IMR-90 (cell line): ENCODE results near the gene TEAD4. TPM values are rescaled to one million over a fixed set of nuclear protein-coding genes. Genes with fewer than 3 reads are reported as not detected.
A peak's percentile ranks its signal among the peaks of the same experiment; 100 is the strongest.

ENCODE experiments used
- ATAC-seq: fragments of 200-7000 bp; cut with Tn5 transposase; 2 replicates; pipeline ENCODE4 v1.9.1; 2020; ENCODE audit warnings: low read depth, mild to moderate bottlenecking, moderate library complexity
- BruUV-seq: library from RNA; stranded (reverse); fragments of 400-500 nt; replicated peaks from 2 replicates; lab custom pipeline; 2021; lab: Mats Ljungman, UMichigan
- CTCF ChIA-PET: fragments of 300-600 bp; formaldehyde crosslinking; extraction: SDS; loops from one replicate; lab custom pipeline; 2021; ENCODE audit warnings: antibody characterized with exemption; lab: Yijun Ruan, JAX
- POLR2A ChIA-PET: fragments of 300-600 bp; sonication (Branson Sonifier 250); formaldehyde crosslinking; loops from one replicate; lab custom pipeline; 2022; ENCODE audit warnings: antibody characterized with exemption; ENCODE audit not compliant: unreplicated experiment; lab: Charles Lee
- DNase-seq: peaks from one replicate; pipeline ENCODE4 v3.0.0; 2013
- H2AFZ ChIP-seq: replicated peaks from 2 replicates; pipeline ENCODE3; 2013; ENCODE audit warnings: low read length, mild to moderate bottlenecking; ENCODE audit not compliant: poor library complexity
- H2AK5ac ChIP-seq: 2 replicates; pipeline ENCODE4 v1.6.1; 2013; ENCODE audit warnings: low read depth, low read length, inconsistent platforms
- H2AK9ac ChIP-seq: replicated peaks from 2 replicates; pipeline ENCODE3; 2013; ENCODE audit warnings: mild to moderate bottlenecking, low read depth, low read length, moderate library complexity; ENCODE audit not compliant: poor library complexity
- H2BK120ac ChIP-seq: 2 replicates; pipeline ENCODE4 v1.6.1; 2013; ENCODE audit warnings: low read depth, low read length, inconsistent platforms
- H2BK15ac ChIP-seq: 3 replicates; pipeline ENCODE4 v1.6.1; 2013; ENCODE audit warnings: low read depth, low read length, inconsistent platforms
- H2BK20ac ChIP-seq: 2 replicates; pipeline ENCODE4 v1.6.1; 2013; ENCODE audit warnings: low read depth, mild to moderate bottlenecking, inconsistent platforms, low read length, moderate library complexity
- H2BK5ac ChIP-seq: 2 replicates; pipeline ENCODE4 v1.6.1; 2013; ENCODE audit warnings: mild to moderate bottlenecking, low read depth, low read length, inconsistent platforms; ENCODE audit not compliant: poor library complexity, severe bottlenecking
- H3K14ac ChIP-seq: replicated peaks from 2 replicates; pipeline ENCODE4 v1.6.1; 2013; ENCODE audit warnings: low read depth, low read length, inconsistent platforms
- H3K18ac ChIP-seq: 2 replicates; pipeline ENCODE4 v1.6.1; 2013; ENCODE audit warnings: low read depth, low read length, control low read depth
- H3K23ac ChIP-seq: 2 replicates; pipeline ENCODE4 v1.6.1; 2013; ENCODE audit warnings: low read depth, low read length, inconsistent platforms
- H3K27ac ChIP-seq: 2 replicates; pipeline ENCODE4 v1.5.1; 2013; ENCODE audit warnings: mild to moderate bottlenecking, control low read depth, low read length; ENCODE audit not compliant: insufficient read depth
- H3K27me3 ChIP-seq: 2 replicates; pipeline ENCODE4 v1.6.1; 2013; ENCODE audit warnings: low read length; ENCODE audit not compliant: control insufficient read depth, insufficient read depth
- H3K36me3 ChIP-seq: 2 replicates; pipeline ENCODE4 v1.6.1; 2013; ENCODE audit warnings: low read length, mixed read lengths; ENCODE audit not compliant: control insufficient read depth, insufficient read depth
- H3K4ac ChIP-seq: 2 replicates; pipeline ENCODE4 v1.6.1; 2013; ENCODE audit warnings: low read depth, low read length, inconsistent platforms
- H3K4me1 ChIP-seq: 2 replicates; pipeline ENCODE4 v1.6.1; 2013; ENCODE audit warnings: low read length, mixed read lengths; ENCODE audit not compliant: control insufficient read depth, insufficient read depth
- H3K4me2 ChIP-seq: 2 replicates; pipeline ENCODE4 v1.6.1; 2013; ENCODE audit warnings: low read depth, mild to moderate bottlenecking, control low read depth, low read length, moderate library complexity
- H3K4me3 ChIP-seq: 2 replicates; pipeline ENCODE4 v1.5.1; 2013; ENCODE audit warnings: low read depth, mild to moderate bottlenecking, control low read depth, low read length, moderate library complexity; ENCODE audit not compliant: insufficient read depth
- H3K56ac ChIP-seq: 2 replicates; pipeline ENCODE4 v1.6.1; 2013; ENCODE audit warnings: low read length, inconsistent platforms; ENCODE audit not compliant: insufficient read depth; ENCODE audit errors: extremely low read depth
- H3K79me1 ChIP-seq, 2 experiments: 2 replicates each; pipeline ENCODE4 v1.6.1; 2013; ENCODE audit warnings: low read length in 2 of 2, inconsistent platforms in 1 of 2, low read depth in 1 of 2
- H3K9ac ChIP-seq: 2 replicates; pipeline ENCODE4 v1.6.1; 2013; ENCODE audit warnings: low read depth, low read length, control low read depth
- H3K9me1 ChIP-seq: 2 replicates; pipeline ENCODE4 v1.6.1; 2013; ENCODE audit warnings: low read length, inconsistent platforms; ENCODE audit not compliant: insufficient read depth
- H3K9me3 ChIP-seq: 2 replicates; pipeline ENCODE4 v1.6.1; 2013; ENCODE audit warnings: low read length; ENCODE audit not compliant: control insufficient read depth, insufficient read depth
- H4K20me1 ChIP-seq: 2 replicates; pipeline ENCODE4 v1.6.1; 2013; ENCODE audit warnings: low read length, inconsistent platforms; ENCODE audit not compliant: insufficient read depth
- H4K5ac ChIP-seq: 2 replicates; pipeline ENCODE4 v1.6.1; 2013; ENCODE audit warnings: mild to moderate bottlenecking, low read depth, low read length, control low read depth
- H4K8ac ChIP-seq, 2 experiments: 2 replicates each; pipeline ENCODE4 v1.6.1; 2013; ENCODE audit warnings: low read depth in 2 of 2, low read length in 2 of 2, control low read depth in 1 of 2, inconsistent platforms in 1 of 2
- H4K91ac ChIP-seq: 2 replicates; pipeline ENCODE4 v1.6.1; 2013; ENCODE audit warnings: low read depth, low read length, inconsistent platforms; ENCODE audit not compliant: insufficient read depth
- BHLHE40 ChIP-seq: fragments of 150-350 bp; IDR thresholded peaks from 2 replicates; pipeline ENCODE4 v1.6.1; 2016; ENCODE audit warnings: mild to moderate bottlenecking, low read depth, low read length
- CEBPB ChIP-seq: IDR thresholded peaks from 2 replicates; pipeline ENCODE4 v1.6.1; 2012; ENCODE audit warnings: low read depth, low read length, improper control_type of control experiment
- CHD1 ChIP-seq: IDR thresholded peaks from 2 replicates; pipeline ENCODE4 v1.6.1; 2012; ENCODE audit warnings: low read depth, low read length, improper control_type of control experiment
- CTCF ChIP-seq: conservative IDR thresholded peaks from 2 replicates; pipeline ENCODE4 v1.5.1; 2012; ENCODE audit warnings: mild to moderate bottlenecking, low read depth, low read length, improper control_type of control experiment
- ELK1 ChIP-seq: fragments of 150-350 bp; IDR thresholded peaks from 2 replicates; pipeline ENCODE4 v1.6.1; 2016; ENCODE audit warnings: low read depth, mild to moderate bottlenecking, low read length, moderate library complexity, borderline replicate concordance
- FOS ChIP-seq: fragments of 150-350 bp; IDR thresholded peaks from 2 replicates; pipeline ENCODE4 v1.6.1; 2016; ENCODE audit warnings: low read depth, low read length
- MAFK ChIP-seq: IDR thresholded peaks from 2 replicates; pipeline ENCODE4 v1.6.1; 2012; ENCODE audit warnings: low read depth, low read length, improper control_type of control experiment
- NFE2L2 ChIP-seq: fragments of 150-350 bp; IDR thresholded peaks from 2 replicates; pipeline ENCODE4 v1.6.1; 2016; ENCODE audit warnings: low read depth, mild to moderate bottlenecking, low read length
- RCOR1 ChIP-seq: IDR thresholded peaks from 2 replicates; pipeline ENCODE4 v1.6.1; 2012; ENCODE audit warnings: mild to moderate bottlenecking, low read length, improper control_type of control experiment; ENCODE audit not compliant: insufficient replicate concordance
- WGBS, 2 experiments: methylation state at CpG; one replicate each; pipeline versions ENCODE4 v1.1.5 to v1.1.7; 2013; ENCODE audit warnings: missing lambda C conversion rate in 2 of 2; ENCODE audit not compliant: insufficient read length in 1 of 2; ENCODE audit errors: extremely low coverage in 2 of 2; 5-methylcytosine and 5-hydroxymethylcytosine counted together
- dilution Hi-C: fragments of 300-500 bp; cut with HindIII; formaldehyde crosslinking; loops from one replicate; pipeline ENCODE4 v1.14.3; 2018; ENCODE audit warnings: low sequenced_read_pairs; ENCODE audit not compliant: unreplicated experiment
- in situ Hi-C: fragments of 300-500 bp; cut with MboI; formaldehyde crosslinking; loops from 3 replicates; pipeline ENCODE4 v1.14.3; 2019; ENCODE audit warnings: low sequenced_read_pairs, inconsistent platforms, mixed read lengths
- intact Hi-C: fragments of 100-400 bp; cut with micrococcal nuclease; formaldehyde crosslinking; loops from 2 replicates; pipeline ENCODE4 v1.10.0; 2022
- polyA plus RNA-seq, 3 experiments: library from polyadenylated mRNA; depleted of rRNA; stranded (reverse); fragments of >200 nt; gene quantifications; 2 replicates each; pipeline ENCODE4 v1.2.3, GENCODE V29; 2012; ENCODE audit warnings: low replicate concordance in 1 of 3
- total RNA-seq: library from RNA; depleted of rRNA; stranded (reverse); fragments of >200 nt; gene quantifications from 2 replicates; pipeline ENCODE4 v1.2.3, GENCODE V29; 2012

The TEAD4 gene
- total and polyA plus RNA-seq, 2 of the 4 experiments (the other 2 are of a cell fraction): 8.8 to 24.9 TPM

- TF ChIP-seq FOS: no peak
These were observed 96.0 kb downstream of the TEAD4 start (continued) for GRCh38 chr12:3055026-3055703.

GRCh38 chr12:3055704-3056467 is 96.7 kb downstream of the TEAD4 start:
- ChIA-PET POLR2A (no interaction called here), CTCF (no interaction called here)
- Histone ChIP-seq H2AK5ac (peak overlapping the region; percentile 13; the same call in 1 of the 2 replicates), H3K9ac (no peak overlapping the region), H3K4me3 (no peak overlapping the region), H3K4ac (no peak overlapping the region), H2BK20ac (no peak overlapping the region), H3K14ac (0 out of 2 replicates have a peak overlapping the region, but pooled peaks have one; percentile 37), H4K8ac (no peak overlapping the region; a peak in 1 of 4 replicates), H3K4me2 (no peak overlapping the region), H2BK15ac (no peak overlapping the region), H3K18ac (peak overlapping the region; percentile 10; the same call in 1 of the 2 replicates), H3K27ac (no peak overlapping the region), H3K9me3 (peaks cover 3% of the 10 kb centered on the region; the same call in 1 of the 2 replicates), H4K91ac (no peak overlapping the region; the same call in 1 of the 2 replicates), H2BK120ac (peak overlapping the region; percentile 48; the same call in 1 of the 2 replicates), H4K20me1 (no peaks in the 10 kb centered on the region), H3K4me1 (peaks cover 9% of the 10 kb centered on the region), H3K23ac (peak overlapping the region; percentile 33; the same call in 1 of the 2 replicates), H3K27me3 (peaks cover 10% of the 10 kb centered on the region), H2AFZ (peak overlapping the region; percentile 65), H3K56ac (no peak overlapping the region), H4K5ac (peak overlapping the region; percentile 20; the same call in 1 of the 2 replicates), H2BK5ac (no peak overlapping the region), H3K9me1 (no peaks in the 10 kb centered on the region), H2AK9ac (no peak overlapping the region), H3K36me3 (no peaks in the 10 kb centered on the region), H3K79me1 (no peaks in the 10 kb centered on the region)
- TF ChIP-seq CEBPB: no peak
- no peak for TF ChIP-seq NFE2L2
- TF ChIP-seq CHD1: no peak
- TF ChIP-seq RCOR1: no peak
- no peak for TF ChIP-seq CTCF
- no peak for TF ChIP-seq ELK1
- no peak for TF ChIP-seq BHLHE40
- no peak for TF ChIP-seq MAFK
- ATAC-seq: peak; percentile 69
- intact Hi-C loops (no loop called here), in situ Hi-C loops (no loop called here), dilution Hi-C loops (no loop called here)
- BruUV-seq: no TSS peak
- no CpG with 5 or more reads among the region's 8 CpGs for whole genome bisulfite sequencing, 2 experiments
- no peak for DNase-seq
